GM18907 (cell line): ENCODE results near the gene BCOR.

ENCODE experiments used
- ATAC-seq: cut with Tn5 transposase; IDR thresholded peaks from one replicate; pipeline ENCODE4 v1.9.1; 2021; ENCODE audit warnings: mild to moderate bottlenecking, moderate library complexity; ENCODE audit not compliant: unreplicated experiment

Gene BCOR

GRCh38 chrX:40037367-40037766, 60.4 kb downstream of the BCOR start:
- no peak for ATAC-seq

DNA sequence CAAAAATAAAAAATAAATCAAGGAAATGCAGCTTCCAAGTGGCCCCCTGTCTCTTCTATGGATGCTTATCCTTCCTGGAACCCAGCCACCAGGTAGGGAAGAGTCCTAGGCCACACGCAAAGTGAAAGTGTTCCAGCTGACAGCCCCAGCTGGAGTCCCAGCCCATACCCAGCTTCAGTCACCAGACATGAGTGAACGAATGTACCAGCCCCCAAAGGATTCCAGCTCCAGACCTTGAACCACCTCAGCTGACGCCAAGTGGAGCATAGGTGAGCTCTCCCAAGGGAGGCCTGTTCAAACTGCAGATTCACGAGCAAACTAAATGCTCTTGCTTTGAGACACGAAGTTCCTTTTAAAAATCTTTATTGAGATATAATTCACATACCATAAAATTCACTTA, 62.0 kb downstream of the BCOR start:
- no peak for ATAC-seq

DNA sequence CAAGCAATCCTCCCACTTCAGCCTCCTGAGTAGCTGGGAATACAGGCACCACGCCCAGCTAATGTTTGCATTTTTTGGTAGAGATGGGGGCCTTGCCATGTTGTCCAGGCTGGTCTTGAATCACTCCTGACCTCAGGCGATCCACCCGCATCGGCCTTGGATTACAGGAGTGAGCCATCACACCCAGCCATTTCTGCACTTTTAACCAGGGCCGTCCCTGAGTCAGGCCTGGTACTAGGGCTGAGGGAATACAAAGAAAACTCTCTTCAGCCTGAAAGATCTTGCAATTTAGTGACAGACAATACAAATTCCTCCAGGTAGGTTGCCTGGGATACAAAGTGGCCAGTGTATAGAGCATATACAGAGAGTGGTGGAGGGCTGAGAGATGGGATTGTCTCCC, 65.8 kb downstream of the BCOR start:
- ATAC-seq, result no peak

- ATAC-seq, result no peak
Measured at GRCh38 chrX:40030205-40030604, 67.6 kb downstream of the BCOR start.

DNA sequence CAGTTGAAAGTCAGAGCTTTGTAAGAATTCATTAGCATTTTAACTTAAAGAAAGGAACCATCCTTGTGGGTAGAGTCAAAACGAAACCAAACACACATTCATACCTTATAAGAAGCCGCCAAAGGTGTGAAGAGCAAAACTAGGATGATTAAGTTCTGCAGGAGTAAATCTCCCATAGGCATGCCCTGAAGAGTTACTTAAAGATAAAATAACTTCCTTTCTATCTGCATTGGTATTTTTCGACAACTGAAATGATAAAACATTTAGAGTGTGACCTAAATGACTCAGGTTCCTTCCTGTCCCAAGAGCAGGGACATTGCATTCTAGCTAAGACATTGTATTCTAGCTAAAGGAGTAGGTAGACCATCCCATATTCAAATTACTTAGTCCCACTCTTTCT, 75.3 kb downstream of the BCOR start:
- ATAC-seq, result peak; percentile 46

DNA sequence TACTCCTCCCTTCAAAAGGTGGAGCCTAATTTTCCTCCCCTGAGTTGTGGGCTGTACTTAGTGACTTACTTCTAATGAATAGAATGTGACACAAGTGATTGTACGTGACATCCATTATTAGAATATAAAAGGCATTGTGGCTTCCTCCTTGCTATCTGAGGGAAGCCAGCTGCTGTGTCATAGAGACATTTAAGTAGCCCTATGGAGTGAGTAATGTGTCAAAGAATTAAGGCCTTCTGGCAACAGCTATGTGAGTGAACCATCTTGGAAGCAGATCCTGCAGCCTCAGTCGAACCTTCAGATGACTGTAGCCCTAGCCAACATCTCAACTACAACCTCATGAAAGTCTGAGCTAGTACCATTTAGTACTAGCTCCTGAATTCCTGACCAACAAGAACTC, 76.1 kb downstream of the BCOR start:
- ATAC-seq, result no peak

GRCh38 chrX:40019541-40019940, 78.2 kb downstream of the BCOR start:
- no peak for ATAC-seq

DNA sequence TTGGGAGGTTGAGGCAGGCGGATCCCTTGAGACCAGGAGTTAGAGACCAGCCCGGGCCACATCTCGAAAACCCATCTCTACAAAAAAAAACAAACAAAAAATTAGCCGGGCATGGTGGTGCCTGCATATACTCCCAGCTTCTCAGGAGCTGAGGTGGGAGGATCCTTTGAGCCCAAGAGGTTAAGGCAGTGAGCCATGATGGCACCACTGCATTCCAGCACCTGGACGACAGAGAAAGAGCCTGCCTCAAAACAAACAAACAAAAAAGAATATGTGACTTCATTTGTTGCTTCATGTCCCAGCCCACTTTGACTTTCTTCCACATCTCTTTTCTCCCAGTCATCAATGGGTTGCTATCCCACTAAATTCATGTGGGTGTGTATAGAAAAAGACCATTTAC, 79.7 kb downstream of the BCOR start:
- ATAC-seq, result no peak

GRCh38 chrX:40016749-40017148, 81.0 kb downstream of the BCOR start:
- no peak for ATAC-seq

- no peak for ATAC-seq
Measured at GRCh38 chrX:40015693-40016092, 82.1 kb downstream of the BCOR start.

DNA sequence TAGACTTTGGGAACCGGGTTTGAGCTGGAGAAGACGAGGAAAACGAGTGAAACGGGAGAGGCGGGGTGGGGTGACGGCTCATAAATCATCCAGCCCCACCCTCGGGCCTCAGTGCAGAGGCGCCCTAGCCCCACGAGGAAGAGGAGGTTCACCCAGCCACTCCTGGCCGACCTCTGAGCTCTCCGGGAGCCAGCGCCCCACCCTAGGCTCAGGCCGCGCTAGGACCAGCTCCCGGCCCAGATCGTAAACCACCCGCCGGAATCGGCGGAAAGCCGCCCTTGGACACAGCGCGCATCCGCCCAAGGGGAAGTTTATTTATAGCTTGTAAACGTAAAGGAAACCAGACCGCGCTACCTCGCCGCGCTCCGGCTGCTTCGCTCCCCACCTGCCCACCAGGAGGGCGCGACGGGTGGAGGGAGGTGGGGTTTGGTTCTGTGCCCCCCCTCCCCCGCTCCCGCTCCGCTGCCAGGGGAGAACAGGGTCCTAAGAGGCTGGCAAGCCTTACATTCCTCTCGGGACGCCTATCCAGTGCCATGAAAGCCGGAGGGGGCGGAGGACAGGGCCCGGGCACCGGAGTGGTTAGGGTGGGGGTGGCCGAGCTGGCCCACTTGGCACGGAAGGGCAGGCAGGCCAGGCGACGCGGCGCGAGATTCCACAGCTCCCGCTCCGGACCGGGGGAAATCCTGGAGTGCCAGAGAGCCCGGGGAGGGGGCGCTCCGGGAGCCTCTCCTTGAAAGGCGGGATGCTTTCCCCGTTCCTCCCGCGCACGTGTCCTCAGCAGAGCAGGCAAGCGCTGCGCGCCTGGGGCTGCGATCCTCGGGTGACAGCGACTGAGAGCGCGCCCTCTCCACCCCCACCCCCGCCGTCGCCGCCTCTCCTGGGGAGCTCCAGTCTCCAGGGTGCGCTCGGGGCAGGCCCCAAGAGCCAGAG, 84.2 kb downstream of the BCOR start:
- peak; percentile 50 for ATAC-seq

DNA sequence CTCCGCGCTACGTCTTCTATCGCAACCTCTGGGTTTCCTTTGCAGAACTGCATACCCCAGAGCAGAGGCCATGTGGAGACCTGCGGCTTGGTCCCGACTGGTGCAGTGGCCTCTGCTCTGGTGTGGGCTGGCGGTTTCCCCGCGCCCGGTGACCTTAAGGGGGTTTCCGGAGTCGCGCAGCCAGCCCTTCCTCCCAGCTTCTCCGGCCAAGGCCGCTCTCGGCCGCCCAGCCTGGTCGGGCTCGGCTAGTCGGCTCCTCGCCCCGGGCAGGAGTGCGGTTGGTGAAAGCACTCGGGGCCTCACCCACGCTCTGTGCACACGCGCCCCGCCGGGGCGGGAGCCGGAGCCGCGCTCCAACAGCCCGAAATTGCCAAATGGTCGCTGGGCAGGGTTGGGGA, 84.9 kb downstream of the BCOR start:
- peak; percentile 43 for ATAC-seq

DNA sequence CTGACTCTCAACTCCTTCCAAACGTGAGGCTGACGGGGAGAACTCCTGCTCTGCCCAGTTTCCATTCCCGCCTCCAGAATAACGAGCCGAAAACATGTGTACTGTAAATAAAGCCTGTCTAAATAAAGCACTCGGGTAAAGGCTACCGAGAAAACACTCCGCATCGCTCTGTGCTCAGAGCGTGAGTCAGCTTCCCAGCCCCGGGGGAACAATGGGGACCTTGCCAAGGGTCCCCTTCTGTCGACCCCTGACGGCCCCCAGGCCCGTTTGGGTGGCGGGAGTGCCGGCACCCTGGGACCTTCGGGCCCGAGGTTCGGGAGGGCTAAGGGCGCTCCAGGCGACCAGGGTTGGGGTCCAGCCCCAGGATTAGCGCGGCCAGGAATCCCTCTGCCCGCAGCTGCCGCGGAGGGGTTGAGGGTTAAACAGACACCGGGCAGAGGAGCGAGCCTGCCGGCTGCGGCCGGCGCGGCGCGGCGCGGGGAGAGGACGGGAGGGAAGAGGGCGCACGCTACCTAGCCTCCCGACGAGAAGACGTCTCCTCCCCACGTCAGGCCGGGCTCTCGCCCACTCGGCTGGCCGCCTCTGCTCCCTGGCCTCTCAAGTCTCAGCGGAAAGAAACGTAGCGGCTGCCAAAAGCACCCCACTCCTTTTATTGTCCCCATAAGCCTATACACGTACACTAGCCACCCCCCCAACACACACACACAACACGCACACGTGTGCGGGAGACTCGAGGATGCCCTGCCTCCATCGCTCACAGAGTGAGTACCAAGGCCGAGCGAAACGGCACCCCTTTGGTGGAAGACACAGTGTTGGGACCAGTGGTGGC, 85.5 kb downstream of the BCOR start:
- no peak for ATAC-seq

GRCh38 chrX:40011322-40012038, 86.3 kb downstream of the BCOR start:
- ATAC-seq, result no peak

DNA sequence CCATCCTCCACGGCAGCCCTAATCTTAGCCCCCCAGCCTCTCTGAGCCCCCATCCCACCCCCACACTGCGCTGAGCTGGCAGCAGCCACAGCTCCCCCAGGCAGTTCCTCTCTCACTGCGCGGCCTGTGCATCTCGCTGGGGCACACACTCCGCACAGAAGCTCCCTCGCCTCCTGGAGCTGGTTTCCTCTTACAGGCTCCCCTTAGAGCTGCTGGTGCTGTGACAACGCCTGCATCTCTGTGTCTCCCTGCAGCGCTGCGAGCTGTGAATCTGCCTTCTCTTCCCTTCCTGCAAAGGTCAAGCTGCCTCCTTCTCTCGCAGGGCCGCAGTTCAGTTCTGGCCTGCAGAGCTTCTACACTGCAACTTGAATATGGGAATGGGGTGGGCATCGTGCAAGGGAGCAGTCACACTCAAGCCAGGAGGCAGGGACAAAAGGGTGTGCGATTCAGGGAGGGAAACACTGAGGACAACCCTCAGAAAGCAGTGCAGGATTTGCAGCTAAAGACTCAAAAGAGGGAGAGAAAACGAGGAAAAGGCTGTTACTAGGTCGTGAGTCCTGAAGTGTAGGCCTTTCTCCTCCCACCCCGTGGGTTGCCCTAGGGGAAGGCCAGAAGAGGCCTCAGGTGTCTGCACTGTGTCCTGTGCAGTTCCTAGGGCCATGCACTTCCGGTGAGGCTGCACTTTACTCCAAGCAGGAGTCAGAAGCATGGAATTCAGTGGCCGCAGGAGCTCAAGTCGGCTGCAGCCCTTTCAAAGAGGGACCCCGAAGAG, 87.0 kb downstream of the BCOR start:
- no peak for ATAC-seq

DNA sequence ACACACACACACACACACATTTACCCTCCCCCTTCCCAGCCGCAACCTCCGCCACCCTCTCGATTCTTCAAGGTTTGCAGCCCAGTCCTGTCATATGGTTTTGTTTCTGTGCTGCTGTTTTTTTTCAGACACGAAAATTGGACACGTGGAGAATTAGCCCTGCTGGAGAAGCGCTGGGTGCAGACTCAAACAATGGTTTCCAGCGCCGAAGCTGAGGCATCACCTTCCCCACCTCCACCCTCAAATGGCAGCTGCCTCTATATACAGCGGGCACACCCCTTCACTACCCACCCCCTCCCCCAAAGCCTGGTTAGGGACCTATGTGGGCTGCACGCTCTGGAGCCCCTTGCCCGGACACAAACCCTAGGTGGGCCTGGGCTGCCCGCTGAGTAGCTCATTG, 87.9 kb downstream of the BCOR start:
- no peak for ATAC-seq

GRCh38 chrX:40009462-40009851, 88.3 kb downstream of the BCOR start:
- no peak for ATAC-seq

- no peak for ATAC-seq
Measured at GRCh38 chrX:40008791-40009461, 88.8 kb downstream of the BCOR start.

GRCh38 chrX:40007756-40008705, 89.7 kb downstream of the BCOR start:
- ATAC-seq, result no peak
